Measurements from ENCODE around the gene PRICKLE3. TPM values are rescaled to one million over a fixed set of nuclear protein-coding genes. Genes with fewer than 3 reads are reported as not detected.
A peak's percentile ranks its signal among the peaks of the same experiment; 100 is the strongest.

The PRICKLE3 gene
- total RNA-seq, 2 experiments from 2014 or later = 9.9 to 16.7 TPM

- DNase-seq (ENCODE audit: low spot score) = no peak
- ChIA-PET CTCF (ENCODE audit: unreplicated experiment) (no interaction called here), POLR2A (no interaction called here)
- peaks cover 7% of the 10 kb centered on the region for H3K4me1 ChIP-seq (ENCODE audit: insufficient read depth, low read length, poor library complexity, severe bottlenecking)
- TF ChIP-seq EZH2phosphoT487 (IDR thresholded peaks at IDR 0.05; ENCODE audit: borderline replicate concordance, low read depth, low read length) = no peak
- no peak for TF ChIP-seq CTCF (conservative IDR thresholded peaks at IDR 0.05; ENCODE audit: low read length)
- no peak overlapping the region for H3K4me2 ChIP-seq (ENCODE audit: low read length)
- BruUV-seq (replicated peaks) = no TSS peak
- no peak overlapping the region for H3K27ac ChIP-seq (ENCODE audit: low read depth, low read length, poor library complexity, severe bottlenecking)
- no peaks in the 10 kb centered on the region for H3K36me3 ChIP-seq (ENCODE audit: insufficient read depth, low read length)
- H2AFZ ChIP-seq (ENCODE audit: low read length) = no peak overlapping the region
- no peaks in the 10 kb centered on the region for H3K79me2 ChIP-seq (ENCODE audit: insufficient read depth, low read depth, low read length)
- H4K20me1 ChIP-seq (ENCODE audit: insufficient read depth, low read length) = no peaks in the 10 kb centered on the region
- H3K9me2 ChIP-seq (ENCODE audit: insufficient read depth, low read length) = no peaks in the 10 kb centered on the region
- H3K4me3 ChIP-seq (ENCODE audit: low read depth, low read length, poor library complexity, severe bottlenecking) = no peak overlapping the region
- intact Hi-C loops (cut with micrococcal nuclease; ENCODE audit: unreplicated experiment) = no loop called here
- no peaks in the 10 kb centered on the region for H3K9me3 ChIP-seq (ENCODE audit: low read length)
These were observed 17.4 kb upstream of the PRICKLE3 start for GRCh38 chrX:49203536-49203935.

GRCh38 chrX:49202022-49202421 is 15.8 kb upstream of the PRICKLE3 start:
- DNase-seq (ENCODE audit: low spot score) = no peak
- no peak overlapping the region for H3K27ac ChIP-seq (ENCODE audit: low read depth, low read length, poor library complexity, severe bottlenecking)
- no peaks in the 10 kb centered on the region for H3K79me2 ChIP-seq (ENCODE audit: insufficient read depth, low read depth, low read length)
- no peaks in the 10 kb centered on the region for H3K9me3 ChIP-seq (ENCODE audit: low read length)
- CTCF ChIA-PET (ENCODE audit: unreplicated experiment) = no interaction called here
- no peaks in the 10 kb centered on the region for H3K36me3 ChIP-seq (ENCODE audit: insufficient read depth, low read length)
- H3K4me2 ChIP-seq (ENCODE audit: low read length) = no peak overlapping the region
- intact Hi-C loops (cut with micrococcal nuclease; ENCODE audit: unreplicated experiment) = no loop called here
- no peaks in the 10 kb centered on the region for H4K20me1 ChIP-seq (ENCODE audit: insufficient read depth, low read length)
- H3K4me3 ChIP-seq (ENCODE audit: low read depth, low read length, poor library complexity, severe bottlenecking) = no peak overlapping the region
- no peak for TF ChIP-seq EZH2phosphoT487 (IDR thresholded peaks at IDR 0.05; ENCODE audit: borderline replicate concordance, low read depth, low read length)
- no peak for TF ChIP-seq CTCF (conservative IDR thresholded peaks at IDR 0.05; ENCODE audit: low read length)
- BruUV-seq (replicated peaks) = no TSS peak
- no peak overlapping the region for H2AFZ ChIP-seq (ENCODE audit: low read length)
- POLR2A ChIA-PET = interaction anchor here (0.9 kb wide), 1 partner anchor 10 kb away, joined by 3 read pairs; no protein-coding TSS in a partner anchor
- H3K9me2 ChIP-seq (ENCODE audit: insufficient read depth, low read length) = no peaks in the 10 kb centered on the region
- H3K4me1 ChIP-seq (ENCODE audit: insufficient read depth, low read length, poor library complexity, severe bottlenecking) = peaks cover 10% of the 10 kb centered on the region

GRCh38 chrX:49199906-49200771 is 14.0 kb upstream of the PRICKLE3 start, which contains the start of gene SYP:
Gene SYP, minus strand, starts transcription at chrX:49200193. Its CDS starts 7 bp downstream, at chrX:49200186.
- peak; percentile 87 for DNase-seq (ENCODE audit: low spot score)
- TF ChIP-seq EZH2phosphoT487 (IDR thresholded peaks at IDR 0.05; ENCODE audit: borderline replicate concordance, low read depth, low read length) (no peak), CTCF (conservative IDR thresholded peaks at IDR 0.05; ENCODE audit: low read length) (no peak)
- peak within 1 kb of the TSS; percentile 61 for H3K4me2 ChIP-seq (ENCODE audit: low read length)
- no peaks in the 10 kb centered on the region for H3K9me2 ChIP-seq (ENCODE audit: insufficient read depth, low read length)
- H3K9me3 ChIP-seq (ENCODE audit: low read length) = no peaks in the 10 kb centered on the region
- H3K4me1 ChIP-seq (ENCODE audit: insufficient read depth, low read length, poor library complexity, severe bottlenecking) = peaks cover 10% of the 10 kb centered on the region
- CTCF ChIA-PET (ENCODE audit: unreplicated experiment) = no interaction called here
- peak within 1 kb of the TSS; percentile 74 for H3K4me3 ChIP-seq (ENCODE audit: low read depth, low read length, poor library complexity, severe bottlenecking)
- no peaks in the 10 kb centered on the region for H4K20me1 ChIP-seq (ENCODE audit: insufficient read depth, low read length)
- H3K27ac ChIP-seq (ENCODE audit: low read depth, low read length, poor library complexity, severe bottlenecking) = no peak within 1 kb of the TSS
- POLR2A ChIA-PET = interaction anchor here (1.0 kb wide), 1 partner anchor 9 kb away, joined by 3 read pairs; no protein-coding TSS in a partner anchor
- H2AFZ ChIP-seq (ENCODE audit: low read length) = peak within 1 kb of the TSS; percentile 73; the same call in 1 of the 2 replicates
- no TSS peak for BruUV-seq (replicated peaks)
- intact Hi-C loops (cut with micrococcal nuclease; ENCODE audit: unreplicated experiment) = no loop called here
- H3K79me2 ChIP-seq (ENCODE audit: insufficient read depth, low read depth, low read length) = no peaks in the 10 kb centered on the region
- no peaks in the 10 kb centered on the region for H3K36me3 ChIP-seq (ENCODE audit: insufficient read depth, low read length)
